Measurements from ENCODE around the gene WBP11. TPM values are rescaled to one million over a fixed set of nuclear protein-coding genes. Genes with fewer than 3 reads are reported as not detected.

The WBP11 gene
- total and polyA plus RNA-seq, 2 donors (not counting 3 experiments of a cell fraction or from before 2014, with no cell fraction given), result 11.4 to 77.1 TPM

GRCh38 chr12:14756334-14757143, 46.7 kb downstream of the WBP11 start:
- no peaks in the 10 kb centered on the region for H3K9me3 ChIP-seq (replicated peaks; ENCODE audit: control insufficient read depth, insufficient read depth, low read length)
- no peak overlapping the region for H3K9ac ChIP-seq (replicated peaks; ENCODE audit: extremely low read depth, insufficient read depth, low read length)
- intact Hi-C loops (cut with micrococcal nuclease), result loop anchor here (10.0 kb wide), 1 partner anchor 508 kb away; no protein-coding TSS in a partner anchor
- H3K79me2 ChIP-seq (ENCODE audit: control insufficient read depth, insufficient read depth, low read length), result no peaks in the 10 kb centered on the region
- H3K27ac ChIP-seq (ENCODE audit: insufficient read depth, low read depth, low read length), result no peak overlapping the region
- no peaks in the 10 kb centered on the region for H4K20me1 ChIP-seq (replicated peaks; ENCODE audit: control insufficient read depth, extremely low read depth, insufficient read depth, low read length)
- no peaks in the 10 kb centered on the region for H3K9me1 ChIP-seq (replicated peaks; ENCODE audit: control insufficient read depth, extremely low read depth, insufficient read depth, low read length)
- no TSS peak for BruUV-seq (replicated peaks)
- no peaks in the 10 kb centered on the region for H3K36me3 ChIP-seq (ENCODE audit: control insufficient read depth in 2 of 2, extremely low read depth in 1 of 2, insufficient read depth in 2 of 2, low read length in 2 of 2)
- TF ChIP-seq POLR2AphosphoS5 (IDR thresholded peaks at IDR 0.05; ENCODE audit: insufficient read depth, low read depth, low read length) (no peak), GATA2 (IDR thresholded peaks at IDR 0.05; ENCODE audit: insufficient read depth, insufficient read length, low read depth, low read length) (no peak), MAX (IDR thresholded peaks at IDR 0.05; ENCODE audit: insufficient read depth, insufficient read length) (no peak), FOS (IDR thresholded peaks at IDR 0.05; ENCODE audit: borderline replicate concordance, insufficient read depth, low read length) (no peak), MYC (IDR thresholded peaks at IDR 0.05; ENCODE audit: low read depth, low read length) (no peak)
- TF ChIP-seq, protein P1, sequence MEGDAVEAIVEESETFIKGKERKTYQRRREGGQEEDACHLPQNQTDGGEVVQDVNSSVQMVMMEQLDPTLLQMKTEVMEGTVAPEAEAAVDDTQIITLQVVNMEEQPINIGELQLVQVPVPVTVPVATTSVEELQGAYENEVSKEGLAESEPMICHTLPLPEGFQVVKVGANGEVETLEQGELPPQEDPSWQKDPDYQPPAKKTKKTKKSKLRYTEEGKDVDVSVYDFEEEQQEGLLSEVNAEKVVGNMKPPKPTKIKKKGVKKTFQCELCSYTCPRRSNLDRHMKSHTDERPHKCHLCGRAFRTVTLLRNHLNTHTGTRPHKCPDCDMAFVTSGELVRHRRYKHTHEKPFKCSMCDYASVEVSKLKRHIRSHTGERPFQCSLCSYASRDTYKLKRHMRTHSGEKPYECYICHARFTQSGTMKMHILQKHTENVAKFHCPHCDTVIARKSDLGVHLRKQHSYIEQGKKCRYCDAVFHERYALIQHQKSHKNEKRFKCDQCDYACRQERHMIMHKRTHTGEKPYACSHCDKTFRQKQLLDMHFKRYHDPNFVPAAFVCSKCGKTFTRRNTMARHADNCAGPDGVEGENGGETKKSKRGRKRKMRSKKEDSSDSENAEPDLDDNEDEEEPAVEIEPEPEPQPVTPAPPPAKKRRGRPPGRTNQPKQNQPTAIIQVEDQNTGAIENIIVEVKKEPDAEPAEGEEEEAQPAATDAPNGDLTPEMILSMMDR (IDR thresholded peaks at IDR 0.05; ENCODE audit: extremely low read depth in 1 of 2, insufficient read depth in 1 of 2, low read depth in 1 of 2, low read length in 2 of 2), result peak; percentile 39 to 40
- no peak for DNase-seq (ENCODE audit: low read depth, low spot score)
- no peak overlapping the region for H2AFZ ChIP-seq (ENCODE audit: low read depth, low read length)
- no peak overlapping the region for H3K4me2 ChIP-seq (ENCODE audit: insufficient read depth, low read length)
- H3K4me1 ChIP-seq (ENCODE audit: control insufficient read depth, extremely low read depth, insufficient read depth, low read length), result no peaks in the 10 kb centered on the region
- peaks cover 0 to 2% of the 10 kb centered on the region in 2 experiments for H3K27me3 ChIP-seq (ENCODE audit: control insufficient read depth in 2 of 2, insufficient read depth in 2 of 2, low read length in 2 of 2)
- no peak overlapping the region for H3K4me3 ChIP-seq (replicated peaks in 1 of 3; ENCODE audit: insufficient read depth in 1 of 3, low read depth in 1 of 3, low read length in 3 of 3)
- ChIA-PET POLR2A (interaction anchor here (0.5 kb wide), 1 partner anchor 11 kb away, joined by 3 read pairs; no protein-coding TSS in a partner anchor), CTCF (interaction anchor here (0.6 to 1.5 kb wide), 16 partner anchors 13 to 471 kb away, joined by 3 to 15 read pairs (median 4); partner anchors contain the start of gene RERG)
- dilution Hi-C loops (cut with MboI; ENCODE audit: extremely low pct_ligation_motif_present, low sequenced_read_pairs), result no loop called here
- FAIRE-seq, result no peak
